GM18499 (cell line): ENCODE measurements around the gene MBNL2.
"Not testable (repeated sequence)": the region's sequence is repeated elsewhere in the genome, so short reads cannot be mapped to it uniquely, and the experiment has no call there.

Experiments used
- ATAC-seq: cut with Tn5 transposase; IDR thresholded peaks from one replicate; pipeline ENCODE4 v1.9.1; 2021; ENCODE audit warnings: moderate number of reproducible peaks; ENCODE audit not compliant: insufficient read depth, unreplicated experiment

MBNL2 gene

GRCh38 chr13:97339019-97339987 is 117.2 kb downstream of the MBNL2 start:
- no peak for ATAC-seq

DNA sequence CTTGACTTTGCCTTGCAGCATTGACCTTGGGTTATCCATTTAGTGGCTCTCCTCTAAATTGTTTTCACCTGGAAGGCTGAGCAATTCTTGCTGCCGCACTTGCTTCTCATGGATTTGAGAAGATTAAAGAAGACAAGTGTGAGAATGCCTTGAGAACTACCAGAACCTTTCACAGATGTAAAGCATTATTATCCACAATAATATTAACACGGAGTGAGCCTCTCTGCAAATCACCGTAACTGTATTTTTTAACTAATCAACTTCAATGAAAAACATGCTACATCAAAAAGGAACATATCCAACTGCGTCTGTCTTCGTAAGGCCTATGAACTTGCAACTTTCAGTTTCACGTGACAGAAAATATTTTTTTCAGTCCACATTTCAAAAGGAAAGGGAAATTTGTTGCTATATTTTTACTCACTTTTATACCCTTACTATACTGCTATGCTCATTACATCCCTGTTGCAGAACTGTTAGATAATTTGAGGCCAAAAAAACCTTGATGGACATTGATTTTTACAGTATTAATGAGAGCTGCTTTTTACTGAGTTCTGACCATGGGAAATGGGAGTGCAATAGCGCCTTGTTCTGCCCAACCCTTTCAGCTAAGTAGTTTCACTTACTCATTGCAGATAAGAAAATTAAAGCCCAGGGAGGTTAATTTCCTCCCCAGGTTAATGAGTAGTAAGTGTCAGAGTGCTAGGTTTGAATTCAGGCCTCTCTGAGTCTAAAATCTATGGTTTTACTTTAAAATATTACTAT is 118.0 kb downstream of the MBNL2 start:
- no peak for ATAC-seq

GRCh38 chr13:97341135-97341534 is 119.0 kb downstream of the MBNL2 start:
- no peak for ATAC-seq

GRCh38 chr13:97342136-97342535 is 120.0 kb downstream of the MBNL2 start:
- ATAC-seq: no peak

DNA sequence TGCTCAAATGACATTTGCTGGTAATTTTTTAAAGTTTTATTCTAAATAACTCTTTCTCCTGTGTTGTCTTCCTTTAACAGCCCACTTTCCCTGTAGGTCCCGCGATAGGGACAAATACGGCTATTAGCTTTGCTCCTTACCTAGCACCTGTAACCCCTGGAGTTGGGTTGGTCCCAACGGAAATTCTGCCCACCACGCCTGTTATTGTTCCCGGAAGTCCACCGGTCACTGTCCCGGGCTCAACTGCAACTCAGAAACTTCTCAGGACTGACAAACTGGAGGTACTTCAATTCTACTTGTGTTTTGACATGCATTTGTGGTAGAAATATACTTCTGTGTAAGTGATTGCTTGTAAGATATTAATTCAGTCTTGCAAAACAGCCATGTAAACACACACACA is 120.8 kb downstream of the MBNL2 start:
- no peak for ATAC-seq

DNA sequence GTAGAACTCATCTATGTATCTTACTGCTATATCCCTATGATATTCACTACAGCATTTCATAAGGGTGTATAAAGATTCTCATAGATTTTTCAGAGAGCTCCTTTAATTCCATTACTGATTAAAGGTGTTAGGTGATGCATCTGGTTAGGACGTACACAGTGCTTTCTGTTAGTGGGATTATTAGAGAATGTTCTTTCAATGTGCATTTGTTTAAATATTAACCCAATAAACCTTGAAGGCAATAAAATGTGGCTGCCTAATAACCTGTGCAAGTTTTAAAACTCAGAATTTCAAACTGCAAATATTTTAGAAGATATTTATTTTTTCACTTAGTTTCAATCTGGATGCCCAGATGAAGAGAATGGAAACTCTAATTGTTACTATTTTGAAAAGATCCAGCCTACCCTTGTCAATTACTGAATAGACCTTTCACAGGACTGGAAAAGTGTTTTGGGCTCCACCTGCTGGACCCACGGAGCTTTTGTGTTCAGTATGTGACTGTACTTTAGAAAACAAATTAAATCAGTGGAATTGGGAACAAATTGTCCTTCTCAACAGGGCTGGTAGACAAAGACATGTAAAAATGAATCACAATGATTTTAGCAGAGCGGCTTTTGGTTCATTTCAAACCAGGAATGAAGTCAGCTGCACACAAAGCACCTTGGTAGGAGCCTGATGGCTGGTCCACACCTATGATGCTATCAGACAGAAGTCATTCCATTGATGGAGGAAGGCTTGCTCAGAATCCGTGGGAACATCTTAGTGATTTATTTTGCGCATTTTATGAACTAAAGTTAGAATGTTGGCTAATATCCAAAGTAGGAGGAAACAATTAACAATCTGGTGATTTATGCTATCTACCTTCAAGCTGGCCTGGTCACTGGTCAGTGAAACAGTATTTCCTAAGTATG is 122.4 kb downstream of the MBNL2 start:
- ATAC-seq: peak; percentile 55

DNA sequence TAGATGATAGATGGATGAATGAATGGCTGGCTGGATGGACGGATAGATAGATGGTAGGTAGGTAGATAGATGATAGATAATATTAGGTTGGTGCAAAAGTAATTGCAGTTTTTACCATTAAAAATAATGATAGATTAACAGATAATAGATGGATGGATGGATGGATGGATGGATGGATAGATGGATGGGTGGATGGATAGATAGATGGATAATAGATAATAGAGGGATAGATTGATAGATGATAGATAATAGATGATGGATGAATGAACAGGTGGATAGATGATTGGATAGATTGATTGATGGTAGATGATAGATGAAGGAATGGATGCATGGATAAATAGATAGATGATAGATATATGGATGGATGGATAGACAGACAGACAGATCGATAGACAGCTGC is 124.0 kb downstream of the MBNL2 start:
- ATAC-seq: no peak

DNA sequence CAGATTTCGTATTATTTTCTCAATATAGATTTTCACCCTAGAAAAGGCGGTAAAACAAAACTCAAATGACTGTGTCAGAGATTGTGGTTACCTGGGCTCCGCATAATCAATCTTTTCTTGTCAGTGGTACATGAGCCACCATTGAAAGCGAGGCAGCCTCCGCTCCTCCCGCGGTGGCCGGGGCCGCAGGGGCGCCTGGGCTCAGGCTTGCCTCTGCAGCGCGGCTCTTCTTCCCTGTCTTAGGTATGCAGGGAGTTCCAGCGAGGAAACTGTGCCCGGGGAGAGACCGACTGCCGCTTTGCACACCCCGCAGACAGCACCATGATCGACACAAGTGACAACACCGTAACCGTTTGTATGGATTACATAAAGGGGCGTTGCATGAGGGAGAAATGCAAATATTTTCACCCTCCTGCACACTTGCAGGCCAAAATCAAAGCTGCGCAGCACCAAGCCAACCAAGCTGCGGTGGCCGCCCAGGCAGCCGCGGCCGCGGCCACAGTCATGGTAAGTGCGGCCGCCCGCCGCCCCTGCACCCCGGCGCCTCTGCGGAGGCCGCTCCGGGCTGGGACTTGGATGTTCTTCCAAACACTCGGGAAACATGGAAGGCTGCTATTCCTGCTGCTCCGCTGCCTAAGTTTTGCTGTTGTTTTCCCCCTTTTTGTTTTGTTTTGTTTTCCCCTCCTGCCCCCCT is 124.6 kb downstream of the MBNL2 start:
- ATAC-seq: no peak

- no peak for ATAC-seq
Observed at GRCh38 chr13:97347255-97347932, 125.3 kb downstream of the MBNL2 start.

DNA sequence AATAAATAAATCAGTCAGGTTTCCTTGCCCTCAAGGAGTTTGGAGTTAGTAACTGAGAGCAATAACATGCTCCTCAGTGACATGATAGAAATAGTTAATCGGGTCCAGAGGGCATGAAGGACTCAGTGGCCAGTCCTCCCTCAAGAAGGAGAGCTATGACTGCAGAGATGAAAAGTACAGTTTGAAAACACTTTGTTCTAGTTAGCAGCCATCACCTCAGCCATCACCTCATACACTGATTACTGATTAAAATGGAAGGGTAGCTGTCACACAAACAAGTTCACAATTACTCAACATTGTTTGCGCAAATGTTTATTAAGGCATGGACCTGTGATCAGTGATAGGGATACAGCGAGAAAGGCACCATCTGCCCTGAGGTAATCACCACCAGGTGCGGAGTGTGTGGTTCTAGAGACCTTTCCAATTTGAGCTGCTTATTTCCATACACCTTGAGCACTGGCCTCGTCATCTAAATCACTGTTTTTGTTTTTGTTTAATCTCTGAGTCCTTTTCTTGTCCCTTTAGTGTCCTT is 126.5 kb downstream of the MBNL2 start:
- ATAC-seq: no peak

- not testable (repeated sequence) for ATAC-seq
Observed at GRCh38 chr13:97352012-97352411, 129.9 kb downstream of the MBNL2 start.

- no peak for ATAC-seq
Observed at GRCh38 chr13:97352815-97353214, 130.7 kb downstream of the MBNL2 start.

- ATAC-seq: no peak
Observed at GRCh38 chr13:97353927-97354675, 132.0 kb downstream of the MBNL2 start.

- no peak for ATAC-seq
Observed at GRCh38 chr13:97354808-97355207, 132.7 kb downstream of the MBNL2 start.

GRCh38 chr13:97356592-97356991 is 134.5 kb downstream of the MBNL2 start:
- no peak for ATAC-seq

GRCh38 chr13:97359181-97360057 is 137.3 kb downstream of the MBNL2 start:
- peak; percentile 82 for ATAC-seq

- ATAC-seq: no peak
Observed at GRCh38 chr13:97360610-97361009, 138.5 kb downstream of the MBNL2 start.
